ENCODE measurements around the gene GCSAM.

GCSAM gene

DNA sequence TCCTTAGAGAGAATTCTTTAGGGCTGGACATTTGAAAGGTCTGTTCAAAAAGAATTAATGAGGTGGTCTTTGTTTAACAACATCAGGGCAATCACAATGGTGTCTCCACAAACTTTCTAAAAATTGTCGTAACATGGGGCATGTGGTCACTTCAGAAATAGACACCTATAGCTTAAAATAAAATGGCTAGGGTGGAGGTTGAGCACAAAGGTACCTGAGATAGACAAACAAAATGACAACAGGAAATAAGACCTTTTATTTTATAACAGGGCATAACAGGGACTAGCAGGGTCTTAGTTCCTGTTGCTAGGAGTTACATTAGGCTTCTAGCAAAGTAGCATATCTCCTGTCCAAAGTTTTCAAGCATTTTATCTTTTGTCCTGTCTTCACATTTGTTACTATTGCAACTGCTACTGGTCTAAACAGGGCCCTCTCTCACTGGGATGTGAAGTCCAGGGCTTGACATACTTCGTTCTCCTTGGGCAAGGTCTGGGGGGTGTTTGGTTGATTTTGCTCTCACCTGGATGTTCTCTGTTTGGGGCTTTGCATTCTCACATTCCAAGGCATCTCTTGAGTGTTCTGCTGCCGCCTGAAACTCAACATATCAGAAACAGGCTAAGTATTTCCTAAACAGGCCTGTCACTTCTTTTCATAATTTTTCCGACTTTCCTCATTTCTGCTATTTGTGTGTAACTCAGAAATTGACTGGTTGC, 3.0 kb downstream of the GCSAM start:
- no peak for DNase-seq (ENCODE audit: low read depth in 2 of 2)

DNA sequence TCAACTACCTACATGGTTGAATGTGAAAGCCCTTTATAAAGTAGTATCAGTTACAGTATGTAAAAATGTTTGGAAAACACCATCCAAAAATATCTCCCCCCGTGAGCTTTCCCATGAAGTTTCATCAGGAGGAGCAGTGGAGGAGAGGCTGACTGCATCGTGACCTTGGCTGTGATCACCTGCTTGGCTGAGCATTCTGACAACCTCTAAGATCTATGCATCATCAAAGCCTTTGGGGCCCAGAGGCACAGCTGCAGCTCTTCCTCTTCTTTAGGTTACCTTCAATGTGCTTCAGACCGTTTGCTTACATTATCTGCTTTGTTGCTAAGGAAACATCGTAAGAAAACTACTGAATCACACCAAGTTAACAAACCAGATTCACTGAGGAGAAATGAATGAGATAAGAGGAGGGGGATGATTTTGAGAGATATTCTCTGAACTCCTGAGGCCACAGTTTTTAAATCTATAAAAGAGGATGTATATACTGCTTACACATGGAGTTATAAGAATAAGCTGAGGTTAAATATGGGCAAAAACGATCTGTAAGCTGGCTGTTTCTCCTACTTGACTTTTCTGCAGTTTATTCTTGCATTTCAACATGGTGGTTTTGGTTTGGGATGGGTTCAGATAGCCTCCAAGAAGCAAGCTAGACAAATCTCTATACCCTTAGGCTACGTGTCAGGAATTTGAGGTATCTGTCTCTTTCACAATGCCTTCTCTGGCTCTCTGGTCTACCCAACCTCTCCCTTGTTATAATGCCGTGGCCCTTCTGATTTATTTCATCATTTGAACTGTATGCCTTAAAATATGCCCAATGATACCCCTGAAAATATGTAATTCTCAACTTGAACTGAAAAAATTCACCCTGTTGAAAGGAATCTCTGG, 4.0 kb downstream of the GCSAM start:
- peak; percentile 9 to 14 for DNase-seq (ENCODE audit: low read depth in 2 of 2)

DNA sequence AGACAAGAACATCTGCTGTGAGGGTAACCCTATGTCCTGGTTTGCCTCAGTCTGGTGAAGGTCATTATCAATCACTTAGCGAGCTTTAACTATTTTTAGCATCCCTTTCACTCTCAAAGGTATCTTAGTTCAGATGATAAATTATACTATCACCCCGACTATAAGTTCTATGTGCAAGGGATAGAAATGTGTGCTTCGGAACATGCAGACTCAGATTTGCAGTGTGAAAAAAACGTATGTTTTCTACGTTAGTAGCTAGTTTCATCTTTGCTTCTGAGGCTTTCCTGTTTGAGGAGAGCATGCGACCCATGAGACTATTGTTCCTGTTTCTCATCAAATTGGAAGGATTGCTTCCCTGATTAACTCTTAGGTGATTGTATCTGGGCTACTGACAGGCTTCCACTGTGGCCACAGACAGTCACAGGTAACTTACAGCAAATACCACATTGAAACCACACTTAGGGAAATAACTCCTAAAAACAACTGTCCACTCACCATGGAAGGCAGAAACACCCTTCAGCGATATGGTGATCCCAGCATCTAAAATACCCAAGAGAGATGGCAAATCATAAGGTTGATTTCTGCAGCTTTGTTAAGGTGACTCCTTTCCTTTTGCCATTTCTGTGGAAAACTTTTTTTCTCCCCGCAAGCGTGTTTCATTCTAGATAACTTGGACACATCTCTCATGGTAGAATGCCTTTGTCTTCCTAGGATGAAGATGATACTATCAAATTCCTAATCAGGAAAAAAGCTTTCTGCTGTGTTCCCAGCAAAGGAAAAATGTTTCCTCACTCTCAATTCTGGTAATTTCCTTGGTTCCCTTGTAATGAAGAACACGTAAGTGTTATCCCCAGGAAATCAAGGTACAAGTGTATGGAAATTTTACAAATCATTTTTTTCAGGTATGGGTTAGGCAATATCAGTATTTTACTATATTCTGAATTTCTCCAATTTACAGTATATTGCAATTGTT, 5.2 kb downstream of the GCSAM start:
- DNase-seq (ENCODE audit: low read depth in 2 of 2), result no peak

DNA sequence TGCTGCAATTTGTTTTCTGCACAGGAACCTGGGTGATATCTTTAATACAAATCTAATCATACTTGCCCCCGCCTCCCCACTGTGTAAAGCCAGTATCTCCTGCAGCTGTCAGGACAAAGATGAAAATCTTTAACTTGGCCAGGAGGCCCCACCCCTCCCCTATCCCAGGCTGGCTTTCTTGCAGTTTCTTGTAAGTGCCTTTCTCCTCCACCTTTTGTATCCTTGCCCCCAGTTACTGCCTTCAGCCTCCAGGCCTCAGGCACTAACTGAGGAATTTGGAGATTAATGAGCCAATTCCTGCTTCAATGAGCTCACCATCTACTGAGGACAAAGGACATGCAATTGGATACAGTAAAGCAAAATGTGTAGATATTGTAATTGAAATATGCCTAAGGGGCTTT, 6.5 kb downstream of the GCSAM start:
- DNase-seq (ENCODE audit: low read depth in 2 of 2), result no peak

DNA sequence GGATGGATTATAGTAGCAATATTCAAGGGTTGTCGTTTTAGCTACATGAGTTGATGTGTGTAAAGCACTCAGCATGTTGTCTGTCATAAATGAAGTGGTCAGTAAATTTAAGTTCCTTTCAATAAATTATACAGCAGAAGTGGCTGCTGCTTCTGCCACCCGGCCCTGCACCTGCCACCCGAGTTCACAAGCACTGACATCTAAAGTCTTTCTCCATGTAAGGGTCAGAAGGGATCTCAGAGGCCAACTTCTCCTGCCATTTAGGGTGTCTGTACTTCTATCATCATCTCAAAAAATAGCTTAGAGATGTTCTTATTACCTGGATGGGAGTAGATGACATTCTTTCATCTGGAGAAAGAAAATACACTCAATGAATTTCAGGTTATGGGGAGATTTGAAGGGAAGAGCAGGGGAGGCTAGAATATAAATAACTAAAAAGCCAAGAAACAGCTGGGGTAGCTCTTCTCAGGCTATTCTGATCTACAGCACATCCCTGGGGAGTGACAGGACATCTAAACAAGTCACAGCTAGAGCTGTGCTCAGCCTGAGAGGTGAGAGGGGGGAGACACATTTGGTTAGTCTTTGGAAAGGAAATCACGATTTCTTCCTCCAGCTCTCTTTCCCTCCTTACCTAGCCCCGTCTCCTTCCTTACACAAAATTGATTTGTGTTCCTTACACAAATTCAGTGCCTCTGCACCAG, 8.0 kb downstream of the GCSAM start:
- no peak for DNase-seq (ENCODE audit: low read depth in 2 of 2)

DNA sequence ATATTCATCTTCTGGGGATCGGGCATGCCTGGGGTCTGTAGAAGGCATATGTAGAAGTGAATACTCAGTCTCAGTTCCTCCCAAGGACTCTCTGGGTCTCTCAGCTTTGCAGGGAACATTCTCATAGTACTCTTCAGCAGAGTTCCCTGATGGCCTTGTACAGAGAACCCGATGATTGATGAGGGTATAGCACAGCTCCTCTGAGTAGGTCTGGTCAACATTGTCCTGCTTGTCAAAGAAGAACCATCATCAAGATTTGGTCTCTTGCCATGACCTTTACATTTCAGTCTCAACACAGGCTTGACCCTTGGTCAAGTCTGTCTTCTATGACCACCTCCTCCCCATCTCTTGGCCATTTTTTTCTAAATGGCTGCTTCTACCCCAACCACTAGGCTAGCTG, 9.5 kb downstream of the GCSAM start:
- no peak for DNase-seq (ENCODE audit: low read depth in 2 of 2)

DNA sequence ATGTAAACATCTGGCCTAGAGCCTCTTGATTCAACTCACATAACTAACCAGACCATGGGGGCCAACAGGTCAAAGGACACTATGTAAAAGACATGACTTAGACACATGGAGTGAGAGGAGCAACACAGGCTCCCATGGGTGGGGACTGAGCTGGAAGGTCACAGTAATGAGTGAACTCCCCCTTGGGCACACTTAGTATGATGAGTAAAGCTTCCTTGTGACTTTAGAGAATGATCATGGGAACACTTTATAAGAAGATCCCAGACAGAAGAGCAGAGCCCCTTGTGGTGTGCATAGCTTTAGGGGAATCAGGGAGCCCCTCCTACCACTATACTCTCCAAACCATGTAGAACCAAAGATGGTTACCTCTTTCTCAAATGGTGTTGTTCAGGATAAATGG, 10.2 kb downstream of the GCSAM start:
- DNase-seq (ENCODE audit: low read depth in 2 of 2), result no peak

DNA sequence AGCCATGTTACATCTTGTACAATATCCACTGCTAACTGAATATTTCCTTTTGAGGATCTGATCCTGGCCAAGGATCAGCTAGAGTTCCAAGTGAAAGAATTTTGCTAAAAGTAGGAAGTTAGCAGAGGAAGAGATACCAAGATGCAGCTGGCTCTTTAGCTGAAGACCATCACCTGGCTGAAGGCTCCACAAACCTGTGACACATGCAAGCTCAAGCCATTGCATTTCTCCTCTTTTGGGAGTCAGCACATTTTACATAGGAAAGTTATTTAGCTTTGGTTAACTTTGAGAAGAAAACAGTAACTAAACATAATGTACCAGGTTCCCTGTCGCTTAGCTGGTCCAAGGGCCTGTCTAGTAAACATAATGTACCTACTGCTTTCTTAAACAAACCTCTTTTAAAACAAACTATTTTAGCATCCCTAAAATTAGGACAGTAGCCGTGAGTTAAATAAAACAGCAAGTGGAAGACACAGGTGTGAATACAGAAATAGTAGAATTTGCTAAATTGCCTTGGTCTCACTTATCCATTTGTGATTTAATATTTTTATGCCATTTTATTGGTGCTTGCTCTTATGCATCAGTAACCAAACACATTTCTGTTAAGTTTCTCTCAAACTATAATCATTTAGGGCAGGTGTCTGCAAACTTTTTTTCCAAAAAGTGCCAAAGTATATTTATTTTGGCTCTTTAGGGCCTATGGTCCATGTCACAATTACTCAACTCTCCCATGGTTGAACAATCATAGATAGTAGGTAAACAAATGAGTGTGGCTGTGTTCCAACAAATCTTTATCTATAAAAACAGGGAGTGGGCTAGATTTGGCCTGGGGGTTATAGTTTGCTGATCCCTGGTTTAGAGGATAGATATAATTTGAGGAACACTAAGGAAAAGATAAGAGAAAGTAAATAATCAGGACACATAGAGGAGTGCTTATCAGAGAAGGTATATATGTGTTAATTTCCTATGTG, 11.2 kb downstream of the GCSAM start:
- no peak for DNase-seq (ENCODE audit: low read depth in 2 of 2)

DNA sequence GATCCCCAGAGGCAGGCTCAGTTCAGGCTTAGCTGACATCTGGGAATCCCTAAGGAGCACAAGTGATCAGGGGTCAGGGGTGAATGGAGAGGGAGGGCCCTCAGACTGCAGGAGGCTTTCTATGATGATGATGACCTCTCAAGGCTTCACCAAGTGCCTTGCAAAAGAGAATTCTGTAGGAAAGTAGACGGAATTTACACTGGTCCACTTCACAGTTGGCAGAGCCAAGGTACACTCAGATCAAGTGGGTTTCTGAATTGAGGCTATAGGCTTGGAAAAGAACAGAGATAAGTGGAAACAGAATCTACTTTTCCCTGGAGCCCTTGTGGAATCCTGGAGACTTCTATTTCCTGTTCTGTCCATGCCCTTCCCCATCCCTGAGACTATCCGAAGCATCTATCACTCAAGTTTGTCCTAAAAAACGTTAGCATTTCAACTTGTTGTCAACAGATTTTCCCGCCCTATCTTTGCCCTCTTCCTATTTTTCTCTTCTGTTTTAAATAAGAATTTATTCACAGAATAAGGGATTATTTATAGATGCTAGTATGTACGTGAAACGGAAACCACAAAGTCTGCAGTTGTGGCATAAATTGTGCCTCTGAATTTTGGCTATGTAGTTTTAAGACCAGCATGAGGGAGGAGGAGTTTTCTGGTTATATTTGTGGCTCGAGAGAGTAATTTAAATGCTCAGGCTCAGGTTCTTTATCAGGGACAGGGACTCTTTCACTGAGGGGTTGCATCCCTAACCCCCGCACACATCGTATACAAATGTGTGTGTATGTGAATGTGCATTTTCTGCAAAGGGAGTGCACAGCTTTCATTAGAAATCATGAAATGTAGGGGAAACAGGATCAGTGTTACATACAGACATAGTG, 12.8 kb downstream of the GCSAM start:
- DNase-seq (ENCODE audit: low read depth in 2 of 2), result no peak

DNA sequence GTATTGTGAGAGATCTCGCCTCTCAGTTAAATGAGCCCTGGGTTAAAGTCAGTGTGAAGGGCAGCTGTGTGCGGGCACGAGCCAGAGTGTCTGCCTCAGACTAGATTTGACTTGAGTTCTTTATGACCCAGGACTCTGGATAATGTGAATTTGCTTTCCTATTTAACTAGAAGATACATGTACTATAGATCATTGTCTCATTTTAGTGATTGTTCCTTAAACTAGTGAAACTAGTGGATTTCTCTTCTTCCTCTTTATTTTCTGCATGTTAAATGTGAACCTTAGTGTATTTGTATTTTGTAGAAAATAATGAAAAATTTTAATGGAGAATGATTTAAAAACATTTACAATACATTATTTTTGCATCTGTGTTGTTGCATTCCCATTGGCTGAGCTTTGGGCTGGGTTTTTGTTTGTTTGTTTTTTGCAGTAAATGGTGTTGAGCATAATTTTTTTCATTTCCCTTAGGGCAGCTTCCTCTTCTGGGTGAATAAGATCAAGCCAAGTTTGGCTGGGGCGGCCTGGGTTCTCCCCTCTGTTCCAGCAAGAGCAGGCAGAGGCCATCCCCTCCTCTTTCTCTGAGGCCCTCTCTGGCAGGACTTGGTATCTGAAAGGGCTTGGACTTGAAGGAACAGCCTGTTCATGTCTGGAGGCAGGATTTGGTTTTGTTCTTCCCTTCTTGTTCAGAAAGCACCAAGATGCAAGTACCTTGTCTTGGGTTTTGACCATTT, 15.0 kb downstream of the GCSAM start:
- DNase-seq (ENCODE audit: low read depth in 2 of 2), result no peak

DNA sequence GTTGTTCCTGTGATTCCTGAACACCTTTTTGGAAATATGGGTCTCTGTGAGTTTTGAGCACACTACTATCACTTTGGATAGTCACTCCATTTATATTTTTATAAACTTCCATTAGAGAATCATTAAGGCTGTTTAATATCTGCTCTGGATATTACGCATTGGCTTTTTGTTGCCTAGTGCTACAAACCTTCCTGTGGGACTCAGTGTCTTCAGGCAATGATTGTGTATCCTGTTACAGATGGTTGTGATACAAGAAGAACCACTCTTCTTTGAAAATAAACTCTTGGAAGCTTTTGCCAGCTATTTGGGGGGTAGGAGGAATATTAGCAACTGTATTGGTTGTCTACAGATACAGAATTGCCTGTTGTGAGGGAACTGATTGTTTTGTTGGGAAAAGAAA, 15.6 kb downstream of the GCSAM start:
- no peak for DNase-seq (ENCODE audit: low read depth in 2 of 2)

DNA sequence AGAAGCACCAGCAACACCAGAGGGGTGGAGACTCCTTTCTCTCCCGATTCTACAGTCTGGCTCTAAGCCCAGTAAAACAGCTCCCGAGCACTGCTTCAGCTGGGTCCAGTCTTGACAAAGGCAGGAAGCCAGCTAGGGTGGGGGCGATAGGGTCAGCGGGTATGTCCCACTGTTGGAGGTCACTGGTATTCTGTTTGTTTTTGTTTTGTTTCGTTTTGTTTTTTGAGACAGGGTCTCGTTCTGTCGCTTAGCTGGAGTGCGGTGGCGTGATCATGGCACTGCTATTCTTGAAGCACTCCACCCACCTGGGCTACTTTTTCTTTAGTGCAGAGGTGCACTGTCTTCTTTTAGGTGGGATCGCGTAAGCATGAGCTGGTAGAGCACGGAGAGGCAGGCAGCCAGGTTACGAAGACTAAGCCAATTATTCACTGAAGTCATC, 16.3 kb downstream of the GCSAM start:
- DNase-seq (ENCODE audit: low read depth in 2 of 2), result no peak

DNA sequence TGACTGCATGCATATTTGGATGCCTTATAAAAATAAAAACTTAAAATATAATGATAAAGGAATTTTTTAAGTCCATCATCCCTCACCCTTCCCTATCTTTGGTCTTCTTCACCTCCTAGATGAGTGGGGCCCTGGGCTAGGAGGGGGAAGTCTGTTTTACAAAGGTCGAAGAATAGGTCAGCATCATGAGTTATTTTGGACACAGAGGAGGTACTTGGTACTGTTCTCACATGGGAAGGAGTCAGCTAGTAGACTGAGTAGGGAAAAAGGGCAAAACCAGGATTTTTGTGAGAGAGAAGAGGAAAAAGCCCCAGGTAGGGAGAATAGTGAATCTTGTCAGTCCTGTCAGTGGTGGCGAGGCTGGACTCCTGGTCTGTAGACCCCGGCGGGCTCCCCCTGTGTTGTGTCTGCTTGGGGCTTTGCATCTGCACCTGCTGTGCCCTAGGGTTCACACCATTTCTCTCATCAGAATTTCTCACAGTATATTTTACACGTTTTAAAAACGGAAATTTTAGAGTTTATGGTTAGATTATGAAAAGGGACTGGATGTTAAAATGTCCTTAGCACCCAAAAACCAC, 17.2 kb downstream of the GCSAM start:
- DNase-seq (ENCODE audit: low read depth in 2 of 2), result no peak

DNA sequence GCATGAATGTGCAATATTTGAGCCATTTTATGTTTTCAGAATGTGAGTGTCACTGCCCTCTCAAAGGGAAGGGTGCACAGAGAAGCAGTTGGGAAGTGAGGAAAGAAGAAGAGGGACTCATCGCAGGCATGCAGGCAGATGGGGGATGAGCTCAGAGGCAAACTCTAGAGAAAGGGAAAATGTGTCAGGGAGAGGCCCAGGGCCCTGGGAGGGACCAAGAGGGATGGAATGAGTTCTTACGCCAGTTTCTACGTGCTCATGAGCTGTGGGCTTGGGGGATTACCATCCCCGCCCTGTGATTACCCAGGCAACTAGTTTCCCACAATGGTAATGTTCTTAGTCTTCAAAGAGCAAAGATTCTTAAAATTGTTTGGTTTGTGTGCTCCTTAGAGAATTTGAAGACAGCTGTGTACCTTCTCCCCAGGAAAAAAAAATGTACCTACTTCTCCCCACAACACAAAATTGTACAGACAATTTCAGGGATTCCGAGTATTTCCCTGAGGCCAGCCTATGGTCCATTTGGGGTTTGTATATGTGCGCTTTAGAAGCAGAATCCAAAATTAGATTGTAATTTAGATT, 17.8 kb downstream of the GCSAM start:
- no peak for DNase-seq (ENCODE audit: low read depth in 2 of 2)

DNA sequence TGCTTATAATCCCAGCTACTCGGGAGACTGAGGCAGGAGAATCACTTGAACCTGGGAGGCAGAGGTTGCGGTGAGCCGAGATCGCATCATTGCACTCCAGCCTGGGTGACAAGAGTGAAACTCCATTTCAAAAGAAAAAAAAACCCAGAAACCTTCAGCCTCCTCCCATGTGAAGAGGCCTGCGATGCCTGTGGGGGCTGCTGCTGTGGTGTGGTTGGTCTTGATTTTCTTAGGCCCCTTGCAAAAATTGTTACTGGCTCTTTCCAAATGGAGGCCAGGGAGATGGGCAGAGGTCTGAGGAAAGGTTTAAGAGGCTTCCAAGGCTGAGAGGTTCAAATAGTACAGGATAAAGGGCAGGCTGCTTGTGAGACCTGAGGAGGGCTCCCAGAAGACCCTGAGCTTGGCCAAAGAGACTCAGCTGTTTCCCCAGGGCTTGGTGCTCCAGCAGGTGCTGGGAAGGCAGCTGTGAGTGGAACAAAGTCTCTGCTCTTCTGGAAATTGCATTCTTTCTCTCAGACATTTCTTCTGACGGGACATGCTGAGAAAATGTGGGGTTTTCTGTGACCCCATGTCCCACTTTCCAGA, 18.4 kb downstream of the GCSAM start:
- no peak for DNase-seq (ENCODE audit: low read depth in 2 of 2)

DNA sequence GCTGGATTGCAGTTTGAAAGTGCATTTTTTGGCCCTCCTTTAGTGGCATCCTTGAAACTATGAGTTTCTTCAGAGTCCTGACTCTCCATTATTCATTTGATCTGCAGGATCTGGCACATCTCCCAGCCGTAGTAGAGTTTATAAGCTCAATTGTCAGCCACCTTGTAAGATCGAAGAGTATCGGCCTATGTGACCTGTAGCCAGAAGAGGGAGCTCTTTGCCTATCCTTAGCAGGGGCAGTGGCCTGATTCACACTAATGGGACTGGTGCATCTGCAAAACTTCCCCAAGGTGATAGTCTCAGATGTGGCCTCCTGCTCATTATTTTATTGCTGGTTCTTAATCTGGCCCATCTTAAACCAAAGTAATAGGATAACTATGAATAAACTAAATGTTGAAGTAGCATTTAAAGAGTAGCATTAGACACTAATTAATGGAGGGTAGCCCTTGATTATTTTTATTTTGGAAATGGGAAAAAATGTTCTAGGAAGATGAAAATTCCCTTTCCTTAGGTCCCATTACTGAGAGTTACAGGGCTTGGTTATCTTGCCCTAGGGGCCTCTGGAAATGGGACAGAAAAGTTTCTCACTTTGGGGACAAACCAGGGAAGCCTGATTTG, 21.2 kb downstream of the GCSAM start:
- DNase-seq (ENCODE audit: low read depth in 2 of 2), result peak; percentile 24 to 31

DNA sequence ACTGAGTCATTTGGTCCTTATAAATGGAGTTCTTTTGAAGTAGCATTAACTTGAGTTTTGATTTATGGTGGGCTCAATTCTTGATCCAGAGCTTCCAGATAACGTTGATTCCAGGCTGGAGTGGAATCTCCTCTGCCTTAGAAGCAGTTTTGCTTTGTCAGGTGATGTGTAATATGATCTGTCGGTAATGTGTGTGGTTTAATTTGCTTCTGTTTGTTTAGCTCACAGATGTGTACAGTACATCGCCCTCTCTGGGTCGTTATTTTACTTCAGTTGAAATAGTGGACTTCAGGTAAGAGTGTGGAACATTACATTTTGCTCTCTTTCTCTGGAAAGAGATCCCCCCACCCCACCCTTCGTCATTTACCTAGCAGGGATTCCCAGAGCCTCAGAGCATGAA, 23.7 kb downstream of the GCSAM start:
- no peak for DNase-seq (ENCODE audit: low read depth in 2 of 2)
